IMR-90 (cell line): ENCODE results near the gene SNAP25. TPM values are rescaled to one million over a fixed set of nuclear protein-coding genes. Genes with fewer than 3 reads are reported as not detected.

Source experiments
- ATAC-seq: fragments of 200-7000 bp; cut with Tn5 transposase; 2 replicates; pipeline ENCODE4 v1.9.1; 2020; ENCODE audit warnings: low read depth, mild to moderate bottlenecking, moderate library complexity
- BruUV-seq: library from RNA; stranded (reverse); fragments of 400-500 nt; replicated peaks from 2 replicates; lab custom pipeline; 2021; lab: Mats Ljungman, UMichigan
- CTCF ChIA-PET: fragments of 300-600 bp; formaldehyde crosslinking; extraction: SDS; loops from one replicate; lab custom pipeline; 2021; ENCODE audit warnings: antibody characterized with exemption; lab: Yijun Ruan, JAX
- POLR2A ChIA-PET: fragments of 300-600 bp; sonication (Branson Sonifier 250); formaldehyde crosslinking; loops from one replicate; lab custom pipeline; 2022; ENCODE audit warnings: antibody characterized with exemption; ENCODE audit not compliant: unreplicated experiment; lab: Charles Lee
- DNase-seq: peaks from one replicate; pipeline ENCODE4 v3.0.0; 2013
- H2AFZ ChIP-seq: replicated peaks from 2 replicates; pipeline ENCODE3; 2013; ENCODE audit warnings: low read length, mild to moderate bottlenecking; ENCODE audit not compliant: poor library complexity
- H2AK5ac ChIP-seq: 2 replicates; pipeline ENCODE4 v1.6.1; 2013; ENCODE audit warnings: low read depth, low read length, inconsistent platforms
- H2AK9ac ChIP-seq: replicated peaks from 2 replicates; pipeline ENCODE3; 2013; ENCODE audit warnings: mild to moderate bottlenecking, low read depth, low read length, moderate library complexity; ENCODE audit not compliant: poor library complexity
- H2BK120ac ChIP-seq: 2 replicates; pipeline ENCODE4 v1.6.1; 2013; ENCODE audit warnings: low read depth, low read length, inconsistent platforms
- H2BK15ac ChIP-seq: 3 replicates; pipeline ENCODE4 v1.6.1; 2013; ENCODE audit warnings: low read depth, low read length, inconsistent platforms
- H2BK20ac ChIP-seq: 2 replicates; pipeline ENCODE4 v1.6.1; 2013; ENCODE audit warnings: low read depth, mild to moderate bottlenecking, inconsistent platforms, low read length, moderate library complexity
- H2BK5ac ChIP-seq: 2 replicates; pipeline ENCODE4 v1.6.1; 2013; ENCODE audit warnings: mild to moderate bottlenecking, low read depth, low read length, inconsistent platforms; ENCODE audit not compliant: poor library complexity, severe bottlenecking
- H3K14ac ChIP-seq: replicated peaks from 2 replicates; pipeline ENCODE4 v1.6.1; 2013; ENCODE audit warnings: low read depth, low read length, inconsistent platforms
- H3K18ac ChIP-seq: 2 replicates; pipeline ENCODE4 v1.6.1; 2013; ENCODE audit warnings: low read depth, low read length, control low read depth
- H3K23ac ChIP-seq: 2 replicates; pipeline ENCODE4 v1.6.1; 2013; ENCODE audit warnings: low read depth, low read length, inconsistent platforms
- H3K27ac ChIP-seq: 2 replicates; pipeline ENCODE4 v1.5.1; 2013; ENCODE audit warnings: mild to moderate bottlenecking, control low read depth, low read length; ENCODE audit not compliant: insufficient read depth
- H3K27me3 ChIP-seq: 2 replicates; pipeline ENCODE4 v1.6.1; 2013; ENCODE audit warnings: low read length; ENCODE audit not compliant: control insufficient read depth, insufficient read depth
- H3K36me3 ChIP-seq: 2 replicates; pipeline ENCODE4 v1.6.1; 2013; ENCODE audit warnings: low read length, mixed read lengths; ENCODE audit not compliant: control insufficient read depth, insufficient read depth
- H3K4ac ChIP-seq: 2 replicates; pipeline ENCODE4 v1.6.1; 2013; ENCODE audit warnings: low read depth, low read length, inconsistent platforms
- H3K4me1 ChIP-seq: 2 replicates; pipeline ENCODE4 v1.6.1; 2013; ENCODE audit warnings: low read length, mixed read lengths; ENCODE audit not compliant: control insufficient read depth, insufficient read depth
- H3K4me2 ChIP-seq: 2 replicates; pipeline ENCODE4 v1.6.1; 2013; ENCODE audit warnings: low read depth, mild to moderate bottlenecking, control low read depth, low read length, moderate library complexity
- H3K4me3 ChIP-seq: 2 replicates; pipeline ENCODE4 v1.5.1; 2013; ENCODE audit warnings: low read depth, mild to moderate bottlenecking, control low read depth, low read length, moderate library complexity; ENCODE audit not compliant: insufficient read depth
- H3K56ac ChIP-seq: 2 replicates; pipeline ENCODE4 v1.6.1; 2013; ENCODE audit warnings: low read length, inconsistent platforms; ENCODE audit not compliant: insufficient read depth; ENCODE audit errors: extremely low read depth
- H3K79me1 ChIP-seq, 2 experiments: 2 replicates each; pipeline ENCODE4 v1.6.1; 2013; ENCODE audit warnings: low read length in 2 of 2, inconsistent platforms in 1 of 2, low read depth in 1 of 2
- H3K9ac ChIP-seq: 2 replicates; pipeline ENCODE4 v1.6.1; 2013; ENCODE audit warnings: low read depth, low read length, control low read depth
- H3K9me1 ChIP-seq: 2 replicates; pipeline ENCODE4 v1.6.1; 2013; ENCODE audit warnings: low read length, inconsistent platforms; ENCODE audit not compliant: insufficient read depth
- H3K9me3 ChIP-seq: 2 replicates; pipeline ENCODE4 v1.6.1; 2013; ENCODE audit warnings: low read length; ENCODE audit not compliant: control insufficient read depth, insufficient read depth
- H4K20me1 ChIP-seq: 2 replicates; pipeline ENCODE4 v1.6.1; 2013; ENCODE audit warnings: low read length, inconsistent platforms; ENCODE audit not compliant: insufficient read depth
- H4K5ac ChIP-seq: 2 replicates; pipeline ENCODE4 v1.6.1; 2013; ENCODE audit warnings: mild to moderate bottlenecking, low read depth, low read length, control low read depth
- H4K8ac ChIP-seq, 2 experiments: 2 replicates each; pipeline ENCODE4 v1.6.1; 2013; ENCODE audit warnings: low read depth in 2 of 2, low read length in 2 of 2, control low read depth in 1 of 2, inconsistent platforms in 1 of 2
- H4K91ac ChIP-seq: 2 replicates; pipeline ENCODE4 v1.6.1; 2013; ENCODE audit warnings: low read depth, low read length, inconsistent platforms; ENCODE audit not compliant: insufficient read depth
- BHLHE40 ChIP-seq: fragments of 150-350 bp; IDR thresholded peaks from 2 replicates; pipeline ENCODE4 v1.6.1; 2016; ENCODE audit warnings: mild to moderate bottlenecking, low read depth, low read length
- CEBPB ChIP-seq: IDR thresholded peaks from 2 replicates; pipeline ENCODE4 v1.6.1; 2012; ENCODE audit warnings: low read depth, low read length, improper control_type of control experiment
- CHD1 ChIP-seq: IDR thresholded peaks from 2 replicates; pipeline ENCODE4 v1.6.1; 2012; ENCODE audit warnings: low read depth, low read length, improper control_type of control experiment
- CTCF ChIP-seq: conservative IDR thresholded peaks from 2 replicates; pipeline ENCODE4 v1.5.1; 2012; ENCODE audit warnings: mild to moderate bottlenecking, low read depth, low read length, improper control_type of control experiment
- ELK1 ChIP-seq: fragments of 150-350 bp; IDR thresholded peaks from 2 replicates; pipeline ENCODE4 v1.6.1; 2016; ENCODE audit warnings: low read depth, mild to moderate bottlenecking, low read length, moderate library complexity, borderline replicate concordance
- MAFK ChIP-seq: IDR thresholded peaks from 2 replicates; pipeline ENCODE4 v1.6.1; 2012; ENCODE audit warnings: low read depth, low read length, improper control_type of control experiment
- MXI1 ChIP-seq: IDR thresholded peaks from 2 replicates; pipeline ENCODE4 v1.6.1; 2012; ENCODE audit warnings: low read depth, mild to moderate bottlenecking, low read length, moderate library complexity, borderline replicate concordance
- NFE2L2 ChIP-seq: fragments of 150-350 bp; IDR thresholded peaks from 2 replicates; pipeline ENCODE4 v1.6.1; 2016; ENCODE audit warnings: low read depth, mild to moderate bottlenecking, low read length
- POLR2A ChIP-seq: IDR thresholded peaks from 2 replicates; pipeline ENCODE4 v1.6.1; 2012; ENCODE audit warnings: mild to moderate bottlenecking, low read depth, low read length
- RAD21 ChIP-seq: IDR thresholded peaks from 2 replicates; pipeline ENCODE4 v1.6.1; 2012; ENCODE audit warnings: low read length, improper control_type of control experiment
- RCOR1 ChIP-seq: IDR thresholded peaks from 2 replicates; pipeline ENCODE4 v1.6.1; 2012; ENCODE audit warnings: mild to moderate bottlenecking, low read length, improper control_type of control experiment; ENCODE audit not compliant: insufficient replicate concordance
- RFX5 ChIP-seq: IDR thresholded peaks from 2 replicates; pipeline ENCODE4 v1.8.0; 2012; ENCODE audit warnings: low read depth, mild to moderate bottlenecking, low read length, moderate library complexity
- SMC3 ChIP-seq: fragments of 150-350 bp; IDR thresholded peaks from 2 replicates; pipeline ENCODE4 v1.6.1; 2016; ENCODE audit warnings: low read depth, mild to moderate bottlenecking, antibody characterized with exemption, low read length, moderate library complexity
- USF2 ChIP-seq: fragments of 150-350 bp; IDR thresholded peaks from 2 replicates; pipeline ENCODE4 v1.6.1; 2017; ENCODE audit warnings: mild to moderate bottlenecking, antibody characterized with exemption, low read length, low read depth
- WGBS, 2 experiments: methylation state at CpG; one replicate each; pipeline versions ENCODE4 v1.1.5 to v1.1.7; 2013; ENCODE audit warnings: missing lambda C conversion rate in 2 of 2; ENCODE audit not compliant: insufficient read length in 1 of 2; ENCODE audit errors: extremely low coverage in 2 of 2; 5-methylcytosine and 5-hydroxymethylcytosine counted together
- dilution Hi-C: fragments of 300-500 bp; cut with HindIII; formaldehyde crosslinking; loops from one replicate; pipeline ENCODE4 v1.14.3; 2018; ENCODE audit warnings: low sequenced_read_pairs; ENCODE audit not compliant: unreplicated experiment
- in situ Hi-C: fragments of 300-500 bp; cut with MboI; formaldehyde crosslinking; loops from 3 replicates; pipeline ENCODE4 v1.14.3; 2019; ENCODE audit warnings: low sequenced_read_pairs, inconsistent platforms, mixed read lengths
- intact Hi-C: fragments of 100-400 bp; cut with micrococcal nuclease; formaldehyde crosslinking; loops from 2 replicates; pipeline ENCODE4 v1.10.0; 2022
- polyA plus RNA-seq, 3 experiments: library from polyadenylated mRNA; depleted of rRNA; stranded (reverse); fragments of >200 nt; gene quantifications; 2 replicates each; pipeline ENCODE4 v1.2.3, GENCODE V29; 2012; ENCODE audit warnings: low replicate concordance in 1 of 3
- total RNA-seq: library from RNA; depleted of rRNA; stranded (reverse); fragments of >200 nt; gene quantifications from 2 replicates; pipeline ENCODE4 v1.2.3, GENCODE V29; 2012

Gene SNAP25
- total and polyA plus RNA-seq, 2 of the 4 experiments (the other 2 are of a cell fraction), result 1.1 to 2.8 TPM

- TF ChIP-seq MXI1, result no peak
These were observed 128.7 kb downstream of the SNAP25 start (continued) for GRCh38 chr20:10347086-10347880.

- Histone ChIP-seq H3K27ac (no peak overlapping the region), H3K9me3 (no peaks in the 10 kb centered on the region), H3K79me1 (no peaks in the 10 kb centered on the region), H2AFZ (no peak overlapping the region), H3K4me2 (no peak overlapping the region), H2BK15ac (no peak overlapping the region), H3K9ac (no peak overlapping the region), H3K23ac (no peak overlapping the region), H2BK5ac (no peak overlapping the region), H2AK5ac (no peak overlapping the region), H4K5ac (no peak overlapping the region), H3K56ac (no peak overlapping the region), H2BK20ac (no peak overlapping the region), H2BK120ac (no peak overlapping the region), H4K8ac (no peak overlapping the region), H3K9me1 (peaks cover 3% of the 10 kb centered on the region; the same call in 1 of the 2 replicates), H3K27me3 (no peaks in the 10 kb centered on the region), H3K4me3 (no peak overlapping the region), H4K91ac (no peak overlapping the region), H3K4me1 (peaks cover 6% of the 10 kb centered on the region), H2AK9ac (no peak overlapping the region), H3K14ac (no peak overlapping the region), H4K20me1 (no peaks in the 10 kb centered on the region), H3K18ac (no peak overlapping the region), H3K4ac (no peak overlapping the region), H3K36me3 (no peaks in the 10 kb centered on the region)
- no CpG with 5 or more reads among the region's 3 CpGs for WGBS, 2 experiments
- dilution Hi-C loops, result no loop called here
- DNase-seq (no peak), ATAC-seq (no peak)
- in situ Hi-C loops, result no loop called here
- intact Hi-C loops, result no loop called here
- POLR2A ChIA-PET, result no interaction called here
- CTCF ChIA-PET, result no interaction called here
- no TSS peak for BruUV-seq
- TF ChIP-seq SMC3, result no peak
- TF ChIP-seq NFE2L2, result no peak
- no peak for TF ChIP-seq RAD21
- TF ChIP-seq CHD1, result no peak
- TF ChIP-seq CEBPB, result no peak
- no peak for TF ChIP-seq USF2
- no peak for TF ChIP-seq BHLHE40
- no peak for TF ChIP-seq RFX5
- TF ChIP-seq MAFK, result no peak
- TF ChIP-seq RCOR1, result no peak
- no peak for TF ChIP-seq ELK1
- no peak for TF ChIP-seq CTCF
- no peak for TF ChIP-seq POLR2A
These were observed 130.5 kb downstream of the SNAP25 start for GRCh38 chr20:10349118-10349517.
